ENCODE results near the gene FIGN.
A peak's percentile ranks its signal among the peaks of the same experiment; 100 is the strongest.

DNA sequence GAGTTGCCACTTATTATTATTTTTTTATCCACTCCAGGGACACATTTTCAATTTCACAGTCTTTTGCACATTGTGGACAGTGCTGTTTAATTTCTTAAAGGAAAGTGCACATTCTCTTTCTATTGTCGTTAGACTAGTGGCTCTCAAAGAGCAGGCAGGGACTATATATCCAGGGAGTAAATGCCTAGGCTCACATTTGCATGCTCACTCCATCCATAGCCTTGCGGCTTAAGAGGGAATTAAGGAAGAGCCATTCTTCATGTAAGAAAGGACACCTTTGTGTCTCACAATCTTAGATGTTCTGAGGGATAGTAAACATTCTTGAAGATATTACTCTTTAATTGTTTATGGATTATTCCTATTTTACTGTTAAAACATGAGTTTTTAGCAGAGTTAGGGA, 70.8 kb downstream of the FIGN start:
- TF ChIP-seq, protein P1, sequence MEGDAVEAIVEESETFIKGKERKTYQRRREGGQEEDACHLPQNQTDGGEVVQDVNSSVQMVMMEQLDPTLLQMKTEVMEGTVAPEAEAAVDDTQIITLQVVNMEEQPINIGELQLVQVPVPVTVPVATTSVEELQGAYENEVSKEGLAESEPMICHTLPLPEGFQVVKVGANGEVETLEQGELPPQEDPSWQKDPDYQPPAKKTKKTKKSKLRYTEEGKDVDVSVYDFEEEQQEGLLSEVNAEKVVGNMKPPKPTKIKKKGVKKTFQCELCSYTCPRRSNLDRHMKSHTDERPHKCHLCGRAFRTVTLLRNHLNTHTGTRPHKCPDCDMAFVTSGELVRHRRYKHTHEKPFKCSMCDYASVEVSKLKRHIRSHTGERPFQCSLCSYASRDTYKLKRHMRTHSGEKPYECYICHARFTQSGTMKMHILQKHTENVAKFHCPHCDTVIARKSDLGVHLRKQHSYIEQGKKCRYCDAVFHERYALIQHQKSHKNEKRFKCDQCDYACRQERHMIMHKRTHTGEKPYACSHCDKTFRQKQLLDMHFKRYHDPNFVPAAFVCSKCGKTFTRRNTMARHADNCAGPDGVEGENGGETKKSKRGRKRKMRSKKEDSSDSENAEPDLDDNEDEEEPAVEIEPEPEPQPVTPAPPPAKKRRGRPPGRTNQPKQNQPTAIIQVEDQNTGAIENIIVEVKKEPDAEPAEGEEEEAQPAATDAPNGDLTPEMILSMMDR (IDR thresholded peaks at IDR 0.05) = peak; percentile 4
- TF ChIP-seq EZH2 (IDR thresholded peaks at IDR 0.05) = no peak

Measured in neural progenitor cell (in vitro differentiated cells).